ENCODE measurements around the gene NBPF15. TPM values are rescaled to one million over a fixed set of nuclear protein-coding genes. Genes with fewer than 3 reads are reported as not detected.
"Not testable (repeated sequence)": the region's sequence is repeated elsewhere in the genome, so short reads cannot be mapped to it uniquely, and the experiment has no call there.

The NBPF15 gene
- total RNA-seq, 2 donors from 2014 or later = 5.5 to 8.9 TPM

GRCh38 chr1:144412491-144413403 lies 48.7 kb downstream of the NBPF15 start:
- H3K9me3 ChIP-seq, H3K27me3 ChIP-seq, H3K36me3 ChIP-seq, H3K4me1 ChIP-seq: not testable (repeated sequence)
- Histone ChIP-seq H3K4me3 (peak overlapping the region; percentile 40 to 55), H3K27ac (peak overlapping the region; percentile 78 to 86)
- peak; percentile 94 for DNase-seq (ENCODE audit: low spot score)

- H3K4me1 ChIP-seq, H3K9me3 ChIP-seq, H3K27me3 ChIP-seq, H3K36me3 ChIP-seq: not testable (repeated sequence)
- peak; percentile 87 for DNase-seq (ENCODE audit: low spot score)
- Histone ChIP-seq H3K27ac (peak overlapping the region; percentile 78 to 86), H3K4me3 (peak overlapping the region; percentile 40 to 55)
Observed at GRCh38 chr1:144412068-144412471, 49.4 kb downstream of the NBPF15 start.

GRCh38 chr1:144402807-144403206 lies 58.7 kb downstream of the NBPF15 start:
- H3K4me1 ChIP-seq; H3K27ac ChIP-seq; H3K4me3 ChIP-seq; DNase-seq (ENCODE audit: low spot score); H3K27me3 ChIP-seq; H3K36me3 ChIP-seq; H3K9me3 ChIP-seq: not testable (repeated sequence)

- H3K4me3 ChIP-seq; H3K27ac ChIP-seq; DNase-seq (ENCODE audit: low spot score): not testable (repeated sequence)
Observed at GRCh38 chr1:144371651-144372050, 89.8 kb downstream of the NBPF15 start.

More at GRCh38 chr1:144371651-144372050, 89.8 kb downstream of the NBPF15 start:
- H3K4me1 ChIP-seq, H3K36me3 ChIP-seq, H3K9me3 ChIP-seq, H3K27me3 ChIP-seq: not testable (repeated sequence)

Other genes starting within 250 kb of the NBPF15 start
- not detected for gene PPIAL4E, start 88.0 kb downstream of the NBPF15 start, total RNA-seq
- not detected for gene PPIAL4F, start 131.2 kb upstream of the NBPF15 start, total RNA-seq

Measured in right atrium auricular region (tissue), 2 donors.